Astrocyte of the cerebellum (primary cell): ENCODE measurements around the gene UGT1A9.
"Not testable (repeated sequence)": the region's sequence is repeated elsewhere in the genome, so short reads cannot be mapped to it uniquely, and the experiment has no call there.

Experiments used
- DNase-seq: peaks from one replicate; pipeline ENCODE4 v3.0.0-alpha.2; 2011; ENCODE audit warnings: low read depth
- H3K4me3 ChIP-seq: 2 replicates; pipeline ENCODE4 v1.5.1; 2011; ENCODE audit warnings: mild to moderate bottlenecking, low read depth, low read length, moderate library complexity
- CTCF ChIP-seq: IDR thresholded peaks from 2 replicates; pipeline ENCODE4 v1.5.1; 2012; ENCODE audit warnings: low read length, low read depth, moderate library complexity, mild to moderate bottlenecking; ENCODE audit errors: missing control alignments
- in situ Hi-C: cut with HindIII; loops from 2 replicates; pipeline ENCODE4 v1.10.0; 2017; ENCODE audit warnings: low sequenced_read_pairs

UGT1A9 gene

GRCh38 chr2:233650981-233651380, 20.7 kb upstream of the UGT1A9 start:
- DNase-seq, result no peak
- TF ChIP-seq CTCF, result no peak
- no peak overlapping the region for H3K4me3 ChIP-seq
- in situ Hi-C loops, result no loop called here

- no peak for TF ChIP-seq CTCF
- in situ Hi-C loops, result no loop called here
- H3K4me3 ChIP-seq, result no peak overlapping the region
- no peak for DNase-seq
These were observed 20.3 kb upstream of the UGT1A9 start for GRCh38 chr2:233651430-233651829.

GRCh38 chr2:233654501-233654900, 17.2 kb upstream of the UGT1A9 start:
- no peak overlapping the region for H3K4me3 ChIP-seq
- DNase-seq, result no peak
- no peak for TF ChIP-seq CTCF
- in situ Hi-C loops, result no loop called here

- in situ Hi-C loops, result no loop called here
- no peak for DNase-seq
- H3K4me3 ChIP-seq, result no peak overlapping the region
- no peak for TF ChIP-seq CTCF
These were observed 16.7 kb upstream of the UGT1A9 start for GRCh38 chr2:233655043-233655442.

GRCh38 chr2:233655943-233656342, 15.8 kb upstream of the UGT1A9 start:
- H3K4me3 ChIP-seq, DNase-seq, in situ Hi-C loops: not testable (repeated sequence)

- no peak for TF ChIP-seq CTCF
- no peak overlapping the region for H3K4me3 ChIP-seq
- in situ Hi-C loops, result no loop called here
- no peak for DNase-seq
These were observed 15.3 kb upstream of the UGT1A9 start for GRCh38 chr2:233656443-233656842.

- no peak for TF ChIP-seq CTCF
- DNase-seq, result no peak
- H3K4me3 ChIP-seq, result no peak overlapping the region
- in situ Hi-C loops, result no loop called here
These were observed 13.1 kb upstream of the UGT1A9 start for GRCh38 chr2:233658610-233659009.
